HepG2 (cell line): Measurements from ENCODE around the gene SYNC. TPM values are rescaled to one million over a fixed set of nuclear protein-coding genes. Genes with fewer than 3 reads are reported as not detected.

ENCODE experiments used
- FOXA3 ChIP-seq: IDR thresholded peaks from 2 replicates; pipeline ENCODE4 v1.6.1; 2016; ENCODE audit warnings: missing genetic modification reagents, missing compliant biosample characterization
- HIVEP1 ChIP-seq: sonication (generic); formaldehyde crosslinking; IDR thresholded peaks from 2 replicates; pipeline ENCODE4 v1.4.0; 2020; ENCODE audit warnings: mild to moderate bottlenecking, missing genetic modification reagents
- HNRNPL ChIP-seq: fragments of 200-400 bp; formaldehyde crosslinking; IDR thresholded peaks from 2 replicates; pipeline ENCODE4 v1.6.1; 2017; ENCODE audit warnings: mild to moderate bottlenecking, low read depth, low read length
- MAFG ChIP-seq: sonication (generic); formaldehyde crosslinking; IDR thresholded peaks from 2 replicates; pipeline ENCODE4 v1.5.1; 2020; ENCODE audit warnings: mild to moderate bottlenecking, missing genetic modification reagents
- MXI1 ChIP-seq: IDR thresholded peaks from 3 replicates; pipeline ENCODE4 v1.6.1; 2012; ENCODE audit warnings: low read depth, low read length, inconsistent platforms, borderline replicate concordance
- PRDM4 ChIP-seq: sonication (generic); formaldehyde crosslinking; IDR thresholded peaks from 2 replicates; pipeline ENCODE4 v1.9.0; 2021; ENCODE audit warnings: missing genetic modification reagents, borderline replicate concordance
- RORA ChIP-seq: sonication (generic); formaldehyde crosslinking; IDR thresholded peaks from 2 replicates; pipeline ENCODE4 v1.5.0; 2020; ENCODE audit warnings: mild to moderate bottlenecking, missing genetic modification reagents, moderate library complexity
- ZBTB43 ChIP-seq: sonication (generic); formaldehyde crosslinking; conservative IDR thresholded peaks from 2 replicates; pipeline ENCODE4 v1.4.0; 2020; ENCODE audit warnings: missing genetic modification reagents
- ZNF121 ChIP-seq: sonication (generic); formaldehyde crosslinking; IDR thresholded peaks from 2 replicates; pipeline ENCODE4 v1.5.0; 2020; ENCODE audit warnings: mild to moderate bottlenecking, missing genetic modification reagents
- ZNF550 ChIP-seq: sonication (generic); formaldehyde crosslinking; IDR thresholded peaks from 2 replicates; pipeline ENCODE4 v1.4.0; 2020; ENCODE audit warnings: mild to moderate bottlenecking, missing genetic modification reagents, borderline replicate concordance
- ZNF567 ChIP-seq: sonication (generic); formaldehyde crosslinking; IDR thresholded peaks from 2 replicates; pipeline ENCODE4 v1.8.1; 2023; ENCODE audit warnings: mild to moderate bottlenecking, missing genetic modification reagents, borderline replicate concordance
- ZNF660 ChIP-seq: sonication (generic); formaldehyde crosslinking; IDR thresholded peaks from 2 replicates; pipeline ENCODE4 v1.5.1; 2020; ENCODE audit warnings: mild to moderate bottlenecking, low read depth, missing genetic modification reagents, borderline replicate concordance
- ZNF839 ChIP-seq: sonication (generic); formaldehyde crosslinking; IDR thresholded peaks from 2 replicates; pipeline ENCODE4 v1.4.0; 2020; ENCODE audit warnings: missing genetic modification reagents, mild to moderate bottlenecking, borderline replicate concordance
- polyA plus RNA-seq, 8 experiments: library from polyadenylated mRNA; depleted of rRNA in 3 of 8; stranded (reverse) in 7 of 8; unstranded in 1 of 8; fragments of >200 nt; fragmentation: Illumina TruSeq in 4 of 8; extraction: Trizol in 4 of 8; gene quantifications; 2 replicates each; pipeline versions ENCODE4 v1.2.1 to v1.2.3, GENCODE V29; 2011 to 2016; ENCODE audit warnings: low read depth in 4 of 8, missing spikeins in 1 of 8, mixed read lengths in 1 of 8; ENCODE audit not compliant: insufficient read depth in 1 of 8
- total RNA-seq, 5 experiments: library from RNA; depleted of rRNA; stranded (reverse); fragments of >200 nt; fragmentation: Illumina TruSeq; extraction: Trizol; gene quantifications; 2 replicates each; pipeline ENCODE4 v1.2.3, GENCODE V29; 2016; ENCODE audit warnings: low read depth in 1 of 5
- TF ChIP-seq, protein P1 (sequence below): sonication (generic); formaldehyde crosslinking; IDR thresholded peaks from 2 replicates; pipeline ENCODE4 v1.5.0; 2020; ENCODE audit warnings: mild to moderate bottlenecking, missing genetic modification reagents, borderline replicate concordance
- TF ChIP-seq, protein P2 (sequence below): IDR thresholded peaks from 2 replicates; pipeline ENCODE4 v1.6.1; 2016; ENCODE audit warnings: low read depth, missing genetic modification reagents, missing compliant biosample characterization
- TF ChIP-seq, protein P3 (sequence below): sonication (generic); IDR thresholded peaks from 2 replicates; pipeline ENCODE4 v1.6.1; 2016; ENCODE audit warnings: low read depth, borderline replicate concordance

The SYNC gene
- total and polyA plus RNA-seq, 2 of the 13 experiments (the other 11 are each of a cell fraction or from before 2014, with no cell fraction given), result 2.4 to 5.4 TPM

DNA sequence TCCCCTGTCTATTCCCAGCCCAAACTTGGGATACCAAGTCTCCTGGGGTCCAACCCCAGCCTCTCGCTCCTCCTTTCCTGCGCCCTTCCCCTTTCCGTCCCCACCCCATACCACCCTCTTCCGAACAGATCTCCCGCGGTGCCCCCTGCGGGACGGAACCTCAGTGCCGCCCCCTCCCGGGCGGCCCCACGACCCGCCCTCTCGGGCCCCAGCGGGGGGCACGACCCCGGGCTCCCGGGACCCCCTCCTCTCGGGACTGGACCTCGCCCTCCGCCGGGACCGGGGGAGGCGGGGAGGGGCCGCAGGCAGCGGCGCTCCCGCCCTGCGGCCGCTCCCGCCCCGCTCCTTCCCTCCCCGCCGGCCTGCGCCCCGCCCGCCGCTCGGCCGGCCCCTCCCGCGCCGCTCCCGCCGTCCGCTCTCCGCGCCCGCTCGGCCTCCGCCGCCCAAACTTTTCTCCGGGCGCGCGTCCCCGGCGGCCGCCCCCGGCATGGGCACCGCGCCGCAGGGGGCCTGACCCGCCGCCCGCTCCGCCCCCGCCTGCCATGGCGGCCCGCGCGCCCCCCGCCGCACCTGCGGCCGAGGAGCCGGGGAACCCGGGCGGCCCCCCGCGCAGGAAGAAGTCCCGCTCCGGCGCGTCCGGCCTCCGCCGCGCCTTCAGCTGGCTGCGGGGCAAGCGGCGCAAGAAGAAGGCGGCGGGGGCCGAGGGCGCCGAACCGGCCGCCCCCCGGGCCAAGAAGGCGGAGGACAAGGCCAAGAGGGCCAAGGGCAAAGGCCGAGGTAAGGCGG is 39.0 kb upstream of the SYNC start (continued):
- TF ChIP-seq, protein P1, sequence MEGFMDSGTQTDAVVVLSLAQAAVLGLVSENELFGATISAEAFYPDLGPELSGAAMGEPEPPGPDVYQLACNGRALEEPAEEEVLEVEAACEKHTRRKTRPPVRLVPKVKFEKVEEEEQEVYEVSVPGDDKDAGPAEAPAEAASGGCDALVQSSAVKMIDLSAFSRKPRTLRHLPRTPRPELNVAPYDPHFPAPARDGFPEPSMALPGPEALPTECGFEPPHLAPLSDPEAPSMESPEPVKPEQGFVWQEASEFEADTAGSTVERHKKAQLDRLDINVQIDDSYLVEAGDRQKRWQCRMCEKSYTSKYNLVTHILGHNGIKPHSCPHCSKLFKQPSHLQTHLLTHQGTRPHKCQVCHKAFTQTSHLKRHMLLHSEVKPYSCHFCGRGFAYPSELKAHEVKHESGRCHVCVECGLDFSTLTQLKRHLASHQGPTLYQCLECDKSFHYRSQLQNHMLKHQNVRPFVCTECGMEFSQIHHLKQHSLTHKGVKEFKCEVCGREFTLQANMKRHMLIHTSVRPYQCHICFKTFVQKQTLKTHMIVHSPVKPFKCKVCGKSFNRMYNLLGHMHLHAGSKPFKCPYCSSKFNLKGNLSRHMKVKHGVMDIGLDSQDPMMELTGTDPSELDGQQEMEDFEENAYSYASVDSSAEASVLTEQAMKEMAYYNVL, result no peak
- TF ChIP-seq ZNF660 (CRISPR knock-in tag) (no peak), ZBTB43 (CRISPR knock-in tag) (no peak), HNRNPL (peak; percentile 75; the same call in 1 of the 2 replicates), MAFG (CRISPR knock-in tag) (no peak), MXI1 (no peak), ZNF121 (CRISPR knock-in tag) (no peak), FOXA3 (no peak), HIVEP1 (CRISPR knock-in tag) (no peak), ZNF550 (CRISPR knock-in tag) (no peak), ZNF567 (CRISPR knock-in tag) (no peak), RORA (CRISPR knock-in tag) (no peak), ZNF839 (CRISPR knock-in tag) (no peak), PRDM4 (CRISPR knock-in tag) (no peak)
- TF ChIP-seq, protein P2, sequence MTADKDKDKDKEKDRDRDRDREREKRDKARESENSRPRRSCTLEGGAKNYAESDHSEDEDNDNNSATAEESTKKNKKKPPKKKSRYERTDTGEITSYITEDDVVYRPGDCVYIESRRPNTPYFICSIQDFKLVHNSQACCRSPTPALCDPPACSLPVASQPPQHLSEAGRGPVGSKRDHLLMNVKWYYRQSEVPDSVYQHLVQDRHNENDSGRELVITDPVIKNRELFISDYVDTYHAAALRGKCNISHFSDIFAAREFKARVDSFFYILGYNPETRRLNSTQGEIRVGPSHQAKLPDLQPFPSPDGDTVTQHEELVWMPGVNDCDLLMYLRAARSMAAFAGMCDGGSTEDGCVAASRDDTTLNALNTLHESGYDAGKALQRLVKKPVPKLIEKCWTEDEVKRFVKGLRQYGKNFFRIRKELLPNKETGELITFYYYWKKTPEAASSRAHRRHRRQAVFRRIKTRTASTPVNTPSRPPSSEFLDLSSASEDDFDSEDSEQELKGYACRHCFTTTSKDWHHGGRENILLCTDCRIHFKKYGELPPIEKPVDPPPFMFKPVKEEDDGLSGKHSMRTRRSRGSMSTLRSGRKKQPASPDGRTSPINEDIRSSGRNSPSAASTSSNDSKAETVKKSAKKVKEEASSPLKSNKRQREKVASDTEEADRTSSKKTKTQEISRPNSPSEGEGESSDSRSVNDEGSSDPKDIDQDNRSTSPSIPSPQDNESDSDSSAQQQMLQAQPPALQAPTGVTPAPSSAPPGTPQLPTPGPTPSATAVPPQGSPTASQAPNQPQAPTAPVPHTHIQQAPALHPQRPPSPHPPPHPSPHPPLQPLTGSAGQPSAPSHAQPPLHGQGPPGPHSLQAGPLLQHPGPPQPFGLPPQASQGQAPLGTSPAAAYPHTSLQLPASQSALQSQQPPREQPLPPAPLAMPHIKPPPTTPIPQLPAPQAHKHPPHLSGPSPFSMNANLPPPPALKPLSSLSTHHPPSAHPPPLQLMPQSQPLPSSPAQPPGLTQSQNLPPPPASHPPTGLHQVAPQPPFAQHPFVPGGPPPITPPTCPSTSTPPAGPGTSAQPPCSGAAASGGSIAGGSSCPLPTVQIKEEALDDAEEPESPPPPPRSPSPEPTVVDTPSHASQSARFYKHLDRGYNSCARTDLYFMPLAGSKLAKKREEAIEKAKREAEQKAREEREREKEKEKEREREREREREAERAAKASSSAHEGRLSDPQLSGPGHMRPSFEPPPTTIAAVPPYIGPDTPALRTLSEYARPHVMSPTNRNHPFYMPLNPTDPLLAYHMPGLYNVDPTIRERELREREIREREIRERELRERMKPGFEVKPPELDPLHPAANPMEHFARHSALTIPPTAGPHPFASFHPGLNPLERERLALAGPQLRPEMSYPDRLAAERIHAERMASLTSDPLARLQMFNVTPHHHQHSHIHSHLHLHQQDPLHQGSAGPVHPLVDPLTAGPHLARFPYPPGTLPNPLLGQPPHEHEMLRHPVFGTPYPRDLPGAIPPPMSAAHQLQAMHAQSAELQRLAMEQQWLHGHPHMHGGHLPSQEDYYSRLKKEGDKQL, result no peak
- TF ChIP-seq, protein P3, sequence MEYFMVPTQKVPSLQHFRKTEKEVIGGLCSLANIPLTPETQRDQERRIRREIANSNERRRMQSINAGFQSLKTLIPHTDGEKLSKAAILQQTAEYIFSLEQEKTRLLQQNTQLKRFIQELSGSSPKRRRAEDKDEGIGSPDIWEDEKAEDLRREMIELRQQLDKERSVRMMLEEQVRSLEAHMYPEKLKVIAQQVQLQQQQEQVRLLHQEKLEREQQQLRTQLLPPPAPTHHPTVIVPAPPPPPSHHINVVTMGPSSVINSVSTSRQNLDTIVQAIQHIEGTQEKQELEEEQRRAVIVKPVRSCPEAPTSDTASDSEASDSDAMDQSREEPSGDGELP, result no peak
